Measurements from ENCODE around the gene KIF6.

Gene KIF6

GRCh38 chr6:39404312-39404711 lies 320.9 kb downstream of the KIF6 start:
- H3K27ac ChIP-seq (ENCODE audit: insufficient read depth, low read length, poor library complexity, severe bottlenecking) = no peak overlapping the region
- no peak overlapping the region for H3K4me3 ChIP-seq (ENCODE audit: insufficient read depth, low read depth, low read length, poor library complexity, severe bottlenecking)
- DNase-seq = no peak
- no peaks in the 10 kb centered on the region for H3K36me3 ChIP-seq (ENCODE audit: control insufficient read depth, insufficient read depth, low read length)
- H3K27me3 ChIP-seq (replicated peaks; ENCODE audit: control insufficient read depth, insufficient read depth, low read length, poor library complexity, severe bottlenecking) = no peaks in the 10 kb centered on the region
- no peaks in the 10 kb centered on the region for H3K9me3 ChIP-seq (ENCODE audit: control insufficient read depth, low read length)
- no peaks in the 10 kb centered on the region for H3K4me1 ChIP-seq (ENCODE audit: control insufficient read depth, insufficient read depth, low read length, poor library complexity, severe bottlenecking)

GRCh38 chr6:39403304-39403703 lies 321.9 kb downstream of the KIF6 start:
- DNase-seq = no peak
- Histone ChIP-seq H3K4me3 (ENCODE audit: insufficient read depth, low read depth, low read length, poor library complexity, severe bottlenecking) (no peak overlapping the region), H3K27ac (ENCODE audit: insufficient read depth, low read length, poor library complexity, severe bottlenecking) (no peak overlapping the region), H3K4me1 (ENCODE audit: control insufficient read depth, insufficient read depth, low read length, poor library complexity, severe bottlenecking) (no peaks in the 10 kb centered on the region), H3K9me3 (ENCODE audit: control insufficient read depth, low read length) (no peaks in the 10 kb centered on the region), H3K27me3 (replicated peaks; ENCODE audit: control insufficient read depth, insufficient read depth, low read length, poor library complexity, severe bottlenecking) (no peaks in the 10 kb centered on the region), H3K36me3 (ENCODE audit: control insufficient read depth, insufficient read depth, low read length) (no peaks in the 10 kb centered on the region)

- no peaks in the 10 kb centered on the region for H3K9me3 ChIP-seq (ENCODE audit: control insufficient read depth, low read length)
- DNase-seq = no peak
- H3K27ac ChIP-seq (ENCODE audit: insufficient read depth, low read length, poor library complexity, severe bottlenecking) = no peak overlapping the region
- H3K4me3 ChIP-seq (ENCODE audit: insufficient read depth, low read depth, low read length, poor library complexity, severe bottlenecking) = no peak overlapping the region
- H3K36me3 ChIP-seq (ENCODE audit: control insufficient read depth, insufficient read depth, low read length) = no peaks in the 10 kb centered on the region
- no peaks in the 10 kb centered on the region for H3K4me1 ChIP-seq (ENCODE audit: control insufficient read depth, insufficient read depth, low read length, poor library complexity, severe bottlenecking)
- H3K27me3 ChIP-seq (replicated peaks; ENCODE audit: control insufficient read depth, insufficient read depth, low read length, poor library complexity, severe bottlenecking) = no peaks in the 10 kb centered on the region
Measured at GRCh38 chr6:39402239-39402751, 322.9 kb downstream of the KIF6 start.

GRCh38 chr6:39401376-39401775 lies 323.8 kb downstream of the KIF6 start:
- Histone ChIP-seq H3K4me3 (ENCODE audit: insufficient read depth, low read depth, low read length, poor library complexity, severe bottlenecking) (no peak overlapping the region), H3K4me1 (ENCODE audit: control insufficient read depth, insufficient read depth, low read length, poor library complexity, severe bottlenecking) (no peaks in the 10 kb centered on the region), H3K36me3 (ENCODE audit: control insufficient read depth, insufficient read depth, low read length) (no peaks in the 10 kb centered on the region), H3K9me3 (ENCODE audit: control insufficient read depth, low read length) (no peaks in the 10 kb centered on the region), H3K27me3 (replicated peaks; ENCODE audit: control insufficient read depth, insufficient read depth, low read length, poor library complexity, severe bottlenecking) (no peaks in the 10 kb centered on the region), H3K27ac (ENCODE audit: insufficient read depth, low read length, poor library complexity, severe bottlenecking) (no peak overlapping the region)
- no peak for DNase-seq

GRCh38 chr6:39400026-39400425 lies 325.2 kb downstream of the KIF6 start:
- Histone ChIP-seq H3K4me1 (ENCODE audit: control insufficient read depth, insufficient read depth, low read length, poor library complexity, severe bottlenecking) (no peaks in the 10 kb centered on the region), H3K9me3 (ENCODE audit: control insufficient read depth, low read length) (no peaks in the 10 kb centered on the region), H3K27ac (ENCODE audit: insufficient read depth, low read length, poor library complexity, severe bottlenecking) (no peak overlapping the region), H3K4me3 (ENCODE audit: insufficient read depth, low read depth, low read length, poor library complexity, severe bottlenecking) (no peak overlapping the region), H3K27me3 (replicated peaks; ENCODE audit: control insufficient read depth, insufficient read depth, low read length, poor library complexity, severe bottlenecking) (no peaks in the 10 kb centered on the region), H3K36me3 (ENCODE audit: control insufficient read depth, insufficient read depth, low read length) (no peaks in the 10 kb centered on the region)
- no peak for DNase-seq

- DNase-seq = no peak
- Histone ChIP-seq H3K9me3 (ENCODE audit: control insufficient read depth, low read length) (no peaks in the 10 kb centered on the region), H3K4me3 (ENCODE audit: insufficient read depth, low read depth, low read length, poor library complexity, severe bottlenecking) (no peak overlapping the region), H3K4me1 (ENCODE audit: control insufficient read depth, insufficient read depth, low read length, poor library complexity, severe bottlenecking) (no peaks in the 10 kb centered on the region), H3K27me3 (replicated peaks; ENCODE audit: control insufficient read depth, insufficient read depth, low read length, poor library complexity, severe bottlenecking) (no peaks in the 10 kb centered on the region), H3K27ac (ENCODE audit: insufficient read depth, low read length, poor library complexity, severe bottlenecking) (no peak overlapping the region), H3K36me3 (ENCODE audit: control insufficient read depth, insufficient read depth, low read length) (no peaks in the 10 kb centered on the region)
Measured at GRCh38 chr6:39396854-39397253, 328.4 kb downstream of the KIF6 start.

- Histone ChIP-seq H3K27ac (ENCODE audit: insufficient read depth, low read length, poor library complexity, severe bottlenecking) (no peak overlapping the region), H3K9me3 (ENCODE audit: control insufficient read depth, low read length) (no peaks in the 10 kb centered on the region), H3K27me3 (replicated peaks; ENCODE audit: control insufficient read depth, insufficient read depth, low read length, poor library complexity, severe bottlenecking) (no peaks in the 10 kb centered on the region), H3K36me3 (ENCODE audit: control insufficient read depth, insufficient read depth, low read length) (no peaks in the 10 kb centered on the region), H3K4me3 (ENCODE audit: insufficient read depth, low read depth, low read length, poor library complexity, severe bottlenecking) (no peak overlapping the region), H3K4me1 (ENCODE audit: control insufficient read depth, insufficient read depth, low read length, poor library complexity, severe bottlenecking) (no peaks in the 10 kb centered on the region)
- DNase-seq = no peak
Measured at GRCh38 chr6:39393075-39393474, 332.1 kb downstream of the KIF6 start.

- Histone ChIP-seq H3K36me3 (ENCODE audit: control insufficient read depth, insufficient read depth, low read length) (no peaks in the 10 kb centered on the region), H3K9me3 (ENCODE audit: control insufficient read depth, low read length) (no peaks in the 10 kb centered on the region), H3K27ac (ENCODE audit: insufficient read depth, low read length, poor library complexity, severe bottlenecking) (no peak overlapping the region), H3K27me3 (replicated peaks; ENCODE audit: control insufficient read depth, insufficient read depth, low read length, poor library complexity, severe bottlenecking) (no peaks in the 10 kb centered on the region), H3K4me3 (ENCODE audit: insufficient read depth, low read depth, low read length, poor library complexity, severe bottlenecking) (no peak overlapping the region), H3K4me1 (ENCODE audit: control insufficient read depth, insufficient read depth, low read length, poor library complexity, severe bottlenecking) (no peaks in the 10 kb centered on the region)
- no peak for DNase-seq
Measured at GRCh38 chr6:39391182-39391581, 334.0 kb downstream of the KIF6 start.

- DNase-seq = no peak
- H3K36me3 ChIP-seq (ENCODE audit: control insufficient read depth, insufficient read depth, low read length) = no peaks in the 10 kb centered on the region
Measured at GRCh38 chr6:39389484-39389767, 335.8 kb downstream of the KIF6 start.

GRCh38 chr6:39388606-39389483 lies 336.4 kb downstream of the KIF6 start:
- no peaks in the 10 kb centered on the region for H3K36me3 ChIP-seq (ENCODE audit: control insufficient read depth, insufficient read depth, low read length)
- H3K4me3 ChIP-seq (ENCODE audit: insufficient read depth, low read depth, low read length, poor library complexity, severe bottlenecking) = no peak overlapping the region
- H3K27ac ChIP-seq (ENCODE audit: insufficient read depth, low read length, poor library complexity, severe bottlenecking) = no peak overlapping the region
- no peaks in the 10 kb centered on the region for H3K9me3 ChIP-seq (ENCODE audit: control insufficient read depth, low read length)
- no peak for DNase-seq
- no peaks in the 10 kb centered on the region for H3K27me3 ChIP-seq (replicated peaks; ENCODE audit: control insufficient read depth, insufficient read depth, low read length, poor library complexity, severe bottlenecking)
- no peaks in the 10 kb centered on the region for H3K4me1 ChIP-seq (ENCODE audit: control insufficient read depth, insufficient read depth, low read length, poor library complexity, severe bottlenecking)

More at GRCh38 chr6:39389484-39389767, 335.8 kb downstream of the KIF6 start:
- Histone ChIP-seq H3K4me1 (ENCODE audit: control insufficient read depth, insufficient read depth, low read length, poor library complexity, severe bottlenecking) (no peaks in the 10 kb centered on the region), H3K27me3 (replicated peaks; ENCODE audit: control insufficient read depth, insufficient read depth, low read length, poor library complexity, severe bottlenecking) (no peaks in the 10 kb centered on the region), H3K9me3 (ENCODE audit: control insufficient read depth, low read length) (no peaks in the 10 kb centered on the region), H3K4me3 (ENCODE audit: insufficient read depth, low read depth, low read length, poor library complexity, severe bottlenecking) (no peak overlapping the region), H3K27ac (ENCODE audit: insufficient read depth, low read length, poor library complexity, severe bottlenecking) (no peak overlapping the region)

Data from effector memory CD4-positive, alpha-beta T cell (primary cell).